CD14-positive monocyte (primary cell): ENCODE measurements around the gene KRTAP10-10. TPM values are rescaled to one million over a fixed set of nuclear protein-coding genes. Genes with fewer than 3 reads are reported as not detected.

Experiments
- DNase-seq, 3 donors: peaks; one replicate each; pipeline ENCODE4 v3.0.0-alpha.2; 2011 to 2022
- H2AFZ ChIP-seq: 2 replicates; pipeline ENCODE4 v1.6.0; 2012; ENCODE audit warnings: mild to moderate bottlenecking, low read depth, low read length, inconsistent platforms; ENCODE audit not compliant: insufficient read depth, poor library complexity, severe bottlenecking
- H3K27ac ChIP-seq, 2 donors: 1 replicate in 1 of 2; 2 replicates in 1 of 2; pipeline ENCODE4 v1.5.1; 2012 to 2013; ENCODE audit warnings: low read length in 2 of 2, control low read depth in 1 of 2, inconsistent platforms in 1 of 2, low read depth in 1 of 2, mild to moderate bottlenecking in 1 of 2
- H3K27me3 ChIP-seq, 2 donors: one replicate each; pipeline versions ENCODE4 v1.6.0 to v1.6.1; 2011 to 2013; ENCODE audit warnings: low read length in 2 of 2; ENCODE audit not compliant: control insufficient read depth in 2 of 2, insufficient read depth in 2 of 2
- H3K36me3 ChIP-seq, 2 donors: replicated peaks in 1 of 2; 1 replicate in 1 of 2; 2 replicates in 1 of 2; pipeline versions ENCODE4 v1.5.1 to v1.6.1; 2012 to 2013; ENCODE audit warnings: low read length in 2 of 2, control low read depth in 1 of 2, inconsistent platforms in 1 of 2, mild to moderate bottlenecking in 1 of 2; ENCODE audit not compliant: insufficient read depth in 2 of 2, control insufficient read depth in 1 of 2
- H3K4me1 ChIP-seq, 2 donors: 1 replicate in 1 of 2; 2 replicates in 1 of 2; pipeline versions ENCODE4 v1.5.1 to v1.6.1; 2012 to 2013; ENCODE audit warnings: low read length in 2 of 2, control low read depth in 1 of 2, inconsistent platforms in 1 of 2, mild to moderate bottlenecking in 1 of 2, moderate library complexity in 1 of 2; ENCODE audit not compliant: insufficient read depth in 2 of 2, control insufficient read depth in 1 of 2
- H3K4me2 ChIP-seq: replicated peaks from 2 replicates; pipeline ENCODE3; 2012; ENCODE audit warnings: low read length, moderate library complexity, mild to moderate bottlenecking; ENCODE audit not compliant: poor library complexity, severe bottlenecking; ENCODE audit errors: extremely low read depth
- H3K4me3 ChIP-seq, 3 experiments: fragments of 200-600 bp in 1 of 3; sonication (generic) in 1 of 3; replicated peaks in 1 of 3; 1 replicate in 2 of 3; 2 replicates in 1 of 3; pipeline ENCODE4 v1.5.1; 2011 to 2013; ENCODE audit warnings: low read length in 3 of 3, mild to moderate bottlenecking in 3 of 3, control low read depth in 2 of 3, low read depth in 2 of 3, inconsistent platforms in 1 of 3, moderate library complexity in 1 of 3
- H3K79me2 ChIP-seq: 2 replicates; pipeline ENCODE4 v1.6.0; 2012; ENCODE audit warnings: mild to moderate bottlenecking, control low read depth, inconsistent platforms, low read length, moderate library complexity; ENCODE audit not compliant: insufficient read depth
- H3K9ac ChIP-seq: 2 replicates; pipeline ENCODE4 v1.6.0; 2017; ENCODE audit warnings: low read length, mild to moderate bottlenecking; ENCODE audit not compliant: insufficient read depth, poor library complexity, severe bottlenecking
- H3K9me3 ChIP-seq, 2 donors: replicated peaks in 1 of 2; 1 replicate in 1 of 2; 2 replicates in 1 of 2; pipeline versions ENCODE4 v1.5.1 to v1.6.1; 2012 to 2013; ENCODE audit warnings: low read length in 2 of 2, control low read depth in 1 of 2; ENCODE audit not compliant: control insufficient read depth in 1 of 2, insufficient read depth in 1 of 2
- H4K20me1 ChIP-seq: 2 replicates; pipeline ENCODE4 v1.6.0; 2012; ENCODE audit warnings: mild to moderate bottlenecking, low read length, control low read depth, moderate library complexity; ENCODE audit not compliant: insufficient read depth
- H3K27ac Mint-ChIP-seq, 7 donors: one replicate each; pipeline ENCODE4 v1.8.0; 2020; ENCODE audit warnings: mild to moderate bottlenecking in 7 of 7, mixed read lengths in 7 of 7, moderate library complexity in 6 of 7, inconsistent platforms in 2 of 7
- H3K27me3 Mint-ChIP-seq, 3 donors: one replicate each; pipeline ENCODE4 v1.8.0; 2021 to 2022; ENCODE audit warnings: low read depth in 3 of 3, mild to moderate bottlenecking in 3 of 3, mixed read lengths in 3 of 3, moderate library complexity in 3 of 3, inconsistent platforms in 1 of 3
- H3K36me3 Mint-ChIP-seq, 2 donors: one replicate each; pipeline ENCODE4 v1.8.0; 2020; ENCODE audit warnings: mixed read lengths in 2 of 2, inconsistent platforms in 1 of 2, mild to moderate bottlenecking in 1 of 2
- H3K4me1 Mint-ChIP-seq: one replicate; pipeline ENCODE4 v1.8.0; 2020; ENCODE audit warnings: mild to moderate bottlenecking, mixed read lengths
- H3K4me3 Mint-ChIP-seq, 2 donors: one replicate each; pipeline ENCODE4 v1.8.0; 2020; ENCODE audit warnings: mild to moderate bottlenecking in 2 of 2, mixed read lengths in 2 of 2, moderate library complexity in 1 of 2
- H3K9me3 Mint-ChIP-seq, 7 donors: one replicate each; pipeline ENCODE4 v1.8.0; 2020 to 2022; ENCODE audit warnings: mixed read lengths in 7 of 7, mild to moderate bottlenecking in 6 of 7, moderate library complexity in 6 of 7, inconsistent platforms in 2 of 7
- CTCF ChIP-seq: fragments of 200-600 bp; IDR thresholded peaks from one replicate; pipeline ENCODE4 v1.8.0; 2022; ENCODE audit warnings: antibody characterized with exemption, mild to moderate bottlenecking
- WGBS: methylation state at CpG from one replicate; pipeline ENCODE4 v1.1.5; 2013; ENCODE audit warnings: missing lambda C conversion rate; ENCODE audit not compliant: insufficient coverage; 5-methylcytosine and 5-hydroxymethylcytosine counted together
- intact Hi-C, 2 donors: fragments of 100-400 bp; cut with micrococcal nuclease; formaldehyde crosslinking; loops; one replicate each; pipeline versions ENCODE4 v1.15.0 to v1.15.1; 2023
- polyA plus RNA-seq, 3 donors: library from polyadenylated mRNA; depleted of rRNA in 1 of 3; unstranded in 2 of 3; stranded (reverse) in 1 of 3; fragments of 300-500 nt in 2 of 3; fragments of >200 nt in 1 of 3; fragmentation: Illumina TruSeq in 2 of 3; gene quantifications; 1 replicate in 2 of 3; 2 replicates in 1 of 3; pipeline ENCODE4 v1.2.3, GENCODE V29; 2012 to 2021

The KRTAP10-10 gene
- polyA plus RNA-seq, 3 donors = not detected

GRCh38 chr21:44625756-44626155 is 11.4 kb upstream of the KRTAP10-10 start:
- no peaks in the 10 kb centered on the region for H3K4me1 Mint-ChIP-seq

GRCh38 chr21:44626262-44626661 is 10.9 kb upstream of the KRTAP10-10 start:
- no peaks in the 10 kb centered on the region for H3K4me1 Mint-ChIP-seq
- Histone ChIP-seq H2AFZ (no peak overlapping the region), H3K9ac (no peak overlapping the region), H3K36me3 (no peaks in the 10 kb centered on the region), H3K4me2 (no peak overlapping the region), H3K27me3 (no peaks in the 10 kb centered on the region), H3K79me2 (no peaks in the 10 kb centered on the region), H3K9me3 (peaks cover 34 to 36% of the 10 kb centered on the region in 2 donors), H3K4me1 (no peaks in the 10 kb centered on the region), H3K4me3 (no peak overlapping the region), H3K27ac (no peak overlapping the region), H4K20me1 (no peaks in the 10 kb centered on the region)
- intact Hi-C loops = no loop called here
- H3K27ac Mint-ChIP-seq = no peak overlapping the region
- peaks cover 8 to 14% (median 10%) of the 10 kb centered on the region in 3 donors for H3K27me3 Mint-ChIP-seq
- peaks cover 39 to 63% (median 53%) of the 10 kb centered on the region in 7 donors for H3K9me3 Mint-ChIP-seq
- H3K36me3 Mint-ChIP-seq = no peaks in the 10 kb centered on the region
- H3K4me3 Mint-ChIP-seq = no peak overlapping the region
- WGBS = 90% methylated on average over 10 of the region's 10 CpGs
- no peak for TF ChIP-seq CTCF
- no peak for DNase-seq

More at GRCh38 chr21:44625756-44626155, 11.4 kb upstream of the KRTAP10-10 start:
- DNase-seq = no peak
- no peak overlapping the region for H3K9ac ChIP-seq
- peaks cover 33 to 36% of the 10 kb centered on the region in 2 donors for H3K9me3 ChIP-seq
- no peak overlapping the region for H2AFZ ChIP-seq
- intact Hi-C loops = no loop called here
- no peak for TF ChIP-seq CTCF
- no peaks in the 10 kb centered on the region for H3K27me3 ChIP-seq
- Mint-ChIP-seq H3K4me3 (no peak overlapping the region), H3K27ac (no peak overlapping the region), H3K9me3 (peaks cover 35 to 60% (median 48%) of the 10 kb centered on the region in 7 donors), H3K27me3 (peaks cover 8 to 14% (median 10%) of the 10 kb centered on the region in 3 donors), H3K36me3 (no peaks in the 10 kb centered on the region)
- no peaks in the 10 kb centered on the region for H4K20me1 ChIP-seq
- no peak overlapping the region for H3K27ac ChIP-seq
- H3K79me2 ChIP-seq = no peaks in the 10 kb centered on the region
- H3K36me3 ChIP-seq = no peaks in the 10 kb centered on the region
- 100% methylated on average over 1 of the region's 7 CpGs for WGBS
- no peak overlapping the region for H3K4me2 ChIP-seq
- no peaks in the 10 kb centered on the region for H3K4me1 ChIP-seq
- H3K4me3 ChIP-seq = no peak overlapping the region
